NB4 (cell line): Measurements from ENCODE around the gene CIDEC.

Experiments
- MYC ChIP-seq: IDR thresholded peaks from 2 replicates; pipeline ENCODE4 v1.6.1; 2011; ENCODE audit warnings: low read depth, low read length
- POLR2A ChIP-seq: IDR thresholded peaks from 2 replicates; pipeline ENCODE4 v1.6.1; 2011; ENCODE audit warnings: mild to moderate bottlenecking; ENCODE audit not compliant: insufficient read length; ENCODE audit errors: extremely low read depth
- TF ChIP-seq, protein P1 (sequence below): IDR thresholded peaks from one replicate; pipeline ENCODE4 v1.5.1; 2012; ENCODE audit warnings: low read depth, low read length
- TF ChIP-seq, protein P2 (sequence below): IDR thresholded peaks from 2 replicates; pipeline ENCODE4 v1.6.1; 2011; ENCODE audit warnings: low read depth, low read length

DNA sequence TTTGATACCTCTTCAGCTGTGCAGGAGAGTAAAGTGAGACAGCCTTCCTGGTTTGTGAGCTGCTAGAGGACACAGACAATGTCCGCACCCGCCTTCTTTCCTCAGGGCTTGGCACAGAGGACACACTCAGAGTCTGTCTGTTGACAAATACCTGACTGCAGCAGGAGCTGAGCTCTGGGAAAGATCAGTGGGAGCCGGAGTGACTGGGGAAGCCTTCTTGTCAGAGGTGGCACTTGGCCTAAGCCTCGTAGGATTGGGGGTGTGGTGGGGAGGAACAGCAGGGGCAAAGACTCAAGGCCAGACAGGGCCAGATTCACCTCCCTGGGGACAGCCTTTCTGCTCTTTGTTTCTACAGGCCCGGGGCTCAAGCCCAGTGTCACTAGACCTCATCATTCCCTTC, 33.5 kb upstream of the CIDEC start:
- TF ChIP-seq, protein P1, sequence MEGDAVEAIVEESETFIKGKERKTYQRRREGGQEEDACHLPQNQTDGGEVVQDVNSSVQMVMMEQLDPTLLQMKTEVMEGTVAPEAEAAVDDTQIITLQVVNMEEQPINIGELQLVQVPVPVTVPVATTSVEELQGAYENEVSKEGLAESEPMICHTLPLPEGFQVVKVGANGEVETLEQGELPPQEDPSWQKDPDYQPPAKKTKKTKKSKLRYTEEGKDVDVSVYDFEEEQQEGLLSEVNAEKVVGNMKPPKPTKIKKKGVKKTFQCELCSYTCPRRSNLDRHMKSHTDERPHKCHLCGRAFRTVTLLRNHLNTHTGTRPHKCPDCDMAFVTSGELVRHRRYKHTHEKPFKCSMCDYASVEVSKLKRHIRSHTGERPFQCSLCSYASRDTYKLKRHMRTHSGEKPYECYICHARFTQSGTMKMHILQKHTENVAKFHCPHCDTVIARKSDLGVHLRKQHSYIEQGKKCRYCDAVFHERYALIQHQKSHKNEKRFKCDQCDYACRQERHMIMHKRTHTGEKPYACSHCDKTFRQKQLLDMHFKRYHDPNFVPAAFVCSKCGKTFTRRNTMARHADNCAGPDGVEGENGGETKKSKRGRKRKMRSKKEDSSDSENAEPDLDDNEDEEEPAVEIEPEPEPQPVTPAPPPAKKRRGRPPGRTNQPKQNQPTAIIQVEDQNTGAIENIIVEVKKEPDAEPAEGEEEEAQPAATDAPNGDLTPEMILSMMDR, result no peak
- TF ChIP-seq POLR2A (no peak), MYC (no peak)
- TF ChIP-seq, protein P2, sequence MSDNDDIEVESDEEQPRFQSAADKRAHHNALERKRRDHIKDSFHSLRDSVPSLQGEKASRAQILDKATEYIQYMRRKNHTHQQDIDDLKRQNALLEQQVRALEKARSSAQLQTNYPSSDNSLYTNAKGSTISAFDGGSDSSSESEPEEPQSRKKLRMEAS, result no peak
